ENCODE measurements around the gene ZNF146. TPM values are rescaled to one million over a fixed set of nuclear protein-coding genes. Genes with fewer than 3 reads are reported as not detected.
A peak's percentile ranks its signal among the peaks of the same experiment; 100 is the strongest.

Gene ZNF146
- total and polyA plus RNA-seq, 2 experiments from 2014 or later: 143 to 249 TPM

DNA sequence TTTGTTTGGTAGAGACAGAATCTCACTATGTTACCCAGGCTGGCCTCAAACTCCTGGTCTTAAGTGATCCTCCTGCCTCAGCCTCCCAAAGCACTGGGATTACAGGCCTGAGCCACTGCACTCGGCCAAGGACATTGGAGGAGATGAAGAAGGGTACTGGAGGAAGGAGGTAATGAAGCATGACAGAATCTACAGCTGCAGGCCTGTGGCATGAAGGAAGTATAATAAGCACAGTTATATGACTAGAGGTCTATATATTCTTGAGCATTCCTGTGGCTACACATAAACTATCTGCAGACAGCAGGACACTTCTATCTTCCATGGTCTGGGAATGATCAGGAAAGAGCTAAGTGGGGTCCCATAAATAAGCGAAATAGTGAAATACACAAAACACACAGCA is 18.7 kb upstream of the ZNF146 start (continued):
- TF ChIP-seq CREB1 (CRISPR knock-in tag; IDR thresholded peaks at IDR 0.05; ENCODE audit: low read depth): no peak
- TF ChIP-seq, protein P1, sequence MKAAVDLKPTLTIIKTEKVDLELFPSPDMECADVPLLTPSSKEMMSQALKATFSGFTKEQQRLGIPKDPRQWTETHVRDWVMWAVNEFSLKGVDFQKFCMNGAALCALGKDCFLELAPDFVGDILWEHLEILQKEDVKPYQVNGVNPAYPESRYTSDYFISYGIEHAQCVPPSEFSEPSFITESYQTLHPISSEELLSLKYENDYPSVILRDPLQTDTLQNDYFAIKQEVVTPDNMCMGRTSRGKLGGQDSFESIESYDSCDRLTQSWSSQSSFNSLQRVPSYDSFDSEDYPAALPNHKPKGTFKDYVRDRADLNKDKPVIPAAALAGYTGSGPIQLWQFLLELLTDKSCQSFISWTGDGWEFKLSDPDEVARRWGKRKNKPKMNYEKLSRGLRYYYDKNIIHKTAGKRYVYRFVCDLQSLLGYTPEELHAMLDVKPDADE (IDR thresholded peaks at IDR 0.05): no peak
- TF ChIP-seq, protein P2, sequence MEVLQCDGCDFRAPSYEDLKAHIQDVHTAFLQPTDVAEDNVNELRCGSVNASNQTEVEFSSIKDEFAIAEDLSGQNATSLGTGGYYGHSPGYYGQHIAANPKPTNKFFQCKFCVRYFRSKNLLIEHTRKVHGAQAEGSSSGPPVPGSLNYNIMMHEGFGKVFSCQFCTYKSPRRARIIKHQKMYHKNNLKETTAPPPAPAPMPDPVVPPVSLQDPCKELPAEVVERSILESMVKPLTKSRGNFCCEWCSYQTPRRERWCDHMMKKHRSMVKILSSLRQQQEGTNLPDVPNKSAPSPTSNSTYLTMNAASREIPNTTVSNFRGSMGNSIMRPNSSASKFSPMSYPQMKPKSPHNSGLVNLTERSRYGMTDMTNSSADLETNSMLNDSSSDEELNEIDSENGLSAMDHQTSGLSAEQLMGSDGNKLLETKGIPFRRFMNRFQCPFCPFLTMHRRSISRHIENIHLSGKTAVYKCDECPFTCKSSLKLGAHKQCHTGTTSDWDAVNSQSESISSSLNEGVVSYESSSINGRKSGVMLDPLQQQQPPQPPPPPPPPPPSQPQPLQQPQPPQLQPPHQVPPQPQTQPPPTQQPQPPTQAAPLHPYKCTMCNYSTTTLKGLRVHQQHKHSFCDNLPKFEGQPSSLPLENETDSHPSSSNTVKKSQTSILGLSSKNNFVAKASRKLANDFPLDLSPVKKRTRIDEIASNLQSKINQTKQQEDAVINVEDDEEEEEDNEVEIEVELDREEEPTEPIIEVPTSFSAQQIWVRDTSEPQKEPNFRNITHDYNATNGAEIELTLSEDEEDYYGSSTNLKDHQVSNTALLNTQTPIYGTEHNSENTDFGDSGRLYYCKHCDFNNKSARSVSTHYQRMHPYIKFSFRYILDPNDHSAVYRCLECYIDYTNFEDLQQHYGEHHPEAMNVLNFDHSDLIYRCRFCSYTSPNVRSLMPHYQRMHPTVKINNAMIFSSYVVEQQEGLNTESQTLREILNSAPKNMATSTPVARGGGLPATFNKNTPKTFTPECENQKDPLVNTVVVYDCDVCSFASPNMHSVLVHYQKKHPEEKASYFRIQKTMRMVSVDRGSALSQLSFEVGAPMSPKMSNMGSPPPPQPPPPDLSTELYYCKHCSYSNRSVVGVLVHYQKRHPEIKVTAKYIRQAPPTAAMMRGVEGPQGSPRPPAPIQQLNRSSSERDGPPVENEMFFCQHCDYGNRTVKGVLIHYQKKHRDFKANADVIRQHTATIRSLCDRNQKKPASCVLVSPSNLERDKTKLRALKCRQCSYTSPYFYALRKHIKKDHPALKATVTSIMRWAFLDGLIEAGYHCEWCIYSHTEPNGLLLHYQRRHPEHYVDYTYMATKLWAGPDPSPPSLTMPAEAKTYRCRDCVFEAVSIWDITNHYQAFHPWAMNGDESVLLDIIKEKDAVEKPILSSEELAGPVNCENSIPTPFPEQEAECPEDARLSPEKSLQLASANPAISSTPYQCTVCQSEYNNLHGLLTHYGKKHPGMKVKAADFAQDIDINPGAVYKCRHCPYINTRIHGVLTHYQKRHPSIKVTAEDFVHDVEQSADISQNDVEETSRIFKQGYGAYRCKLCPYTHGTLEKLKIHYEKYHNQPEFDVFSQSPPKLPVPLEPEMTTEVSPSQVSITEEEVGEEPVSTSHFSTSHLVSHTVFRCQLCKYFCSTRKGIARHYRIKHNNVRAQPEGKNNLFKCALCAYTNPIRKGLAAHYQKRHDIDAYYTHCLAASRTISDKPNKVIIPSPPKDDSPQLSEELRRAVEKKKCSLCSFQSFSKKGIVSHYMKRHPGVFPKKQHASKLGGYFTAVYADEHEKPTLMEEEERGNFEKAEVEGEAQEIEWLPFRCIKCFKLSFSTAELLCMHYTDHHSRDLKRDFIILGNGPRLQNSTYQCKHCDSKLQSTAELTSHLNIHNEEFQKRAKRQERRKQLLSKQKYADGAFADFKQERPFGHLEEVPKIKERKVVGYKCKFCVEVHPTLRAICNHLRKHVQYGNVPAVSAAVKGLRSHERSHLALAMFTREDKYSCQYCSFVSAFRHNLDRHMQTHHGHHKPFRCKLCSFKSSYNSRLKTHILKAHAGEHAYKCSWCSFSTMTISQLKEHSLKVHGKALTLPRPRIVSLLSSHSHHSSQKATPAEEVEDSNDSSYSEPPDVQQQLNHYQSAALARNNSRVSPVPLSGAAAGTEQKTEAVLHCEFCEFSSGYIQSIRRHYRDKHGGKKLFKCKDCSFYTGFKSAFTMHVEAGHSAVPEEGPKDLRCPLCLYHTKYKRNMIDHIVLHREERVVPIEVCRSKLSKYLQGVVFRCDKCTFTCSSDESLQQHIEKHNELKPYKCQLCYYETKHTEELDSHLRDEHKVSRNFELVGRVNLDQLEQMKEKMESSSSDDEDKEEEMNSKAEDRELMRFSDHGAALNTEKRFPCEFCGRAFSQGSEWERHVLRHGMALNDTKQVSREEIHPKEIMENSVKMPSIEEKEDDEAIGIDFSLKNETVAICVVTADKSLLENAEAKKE (CRISPR knock-in tag; IDR thresholded peaks at IDR 0.05): no peak
- TF ChIP-seq EZH2 (IDR thresholded peaks at IDR 0.05; ENCODE audit: low read depth, unreplicated experiment): no peak

DNA sequence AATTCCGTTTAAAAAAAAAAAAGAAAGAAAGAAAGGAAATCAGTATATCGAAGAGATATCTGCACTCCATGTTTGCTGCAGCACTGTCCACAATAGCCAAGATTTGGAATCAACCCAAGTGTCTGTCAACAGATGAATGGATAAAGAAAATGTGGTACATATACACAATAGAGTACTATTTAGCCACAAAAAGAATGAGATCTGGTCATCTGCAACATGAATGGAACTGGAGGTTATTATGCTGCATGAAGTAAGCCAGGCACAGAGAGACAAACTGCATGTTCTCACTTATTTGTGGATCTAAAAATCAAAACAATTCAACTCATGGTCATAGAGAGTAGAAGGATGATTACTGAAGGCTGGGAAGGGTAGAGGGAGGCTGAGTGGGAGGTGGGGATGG is 16.8 kb upstream of the ZNF146 start:
- no peak for ATAC-seq
- TF ChIP-seq STAT1 (IDR thresholded peaks at IDR 0.05; ENCODE audit: unreplicated experiment) (no peak), JUNB (IDR thresholded peaks at IDR 0.05; ENCODE audit: unreplicated experiment) (no peak), REST (IDR thresholded peaks at IDR 0.05; ENCODE audit: unreplicated experiment) (no peak), POLR2AphosphoS5 (IDR thresholded peaks at IDR 0.05; ENCODE audit: low read depth) (no peak), NANOG (IDR thresholded peaks at IDR 0.05; ENCODE audit: borderline replicate concordance) (no peak), EZH2 (IDR thresholded peaks at IDR 0.05; ENCODE audit: low read depth, unreplicated experiment) (no peak)

More for the DNA sequence above, 16.8 kb upstream of the ZNF146 start:
- H3K4me2 ChIP-seq: no peak overlapping the region
- no peak overlapping the region for H2AFZ ChIP-seq
- 0 out of 2 replicates have a peak overlapping the region, but pooled peaks have one; percentile 26 for H3K27ac ChIP-seq (ENCODE audit: low read depth)
- no peaks in the 10 kb centered on the region for H3K36me3 ChIP-seq (ENCODE audit: insufficient read depth)
- H3K4me3 ChIP-seq: no peak overlapping the region
- H3F3A ChIP-seq (replicated peaks; ENCODE audit: low read depth): no peaks in the 10 kb centered on the region
- Mint-ChIP-seq H3K27ac (no peak overlapping the region), H3K9me3 (no peaks in the 10 kb centered on the region), H3K4me3 (no peak overlapping the region), H3K36me3 (ENCODE audit: low read depth) (peaks cover 3% of the 10 kb centered on the region; the same call in 2 of the 3 replicates), H3K27me3 (ENCODE audit: insufficient read depth, low read depth, poor library complexity) (no peaks in the 10 kb centered on the region), H3K4me1 (no peaks in the 10 kb centered on the region)
- no peaks in the 10 kb centered on the region for H3K27me3 ChIP-seq (ENCODE audit: insufficient read depth)
- H4K20me1 ChIP-seq (replicated peaks; ENCODE audit: insufficient read depth): no peaks in the 10 kb centered on the region
- H3K9me2 ChIP-seq (ENCODE audit: insufficient read depth): no peaks in the 10 kb centered on the region
- no peaks in the 10 kb centered on the region for H3K79me2 ChIP-seq (replicated peaks; ENCODE audit: insufficient read depth)
- no peaks in the 10 kb centered on the region for H3K4me1 ChIP-seq (ENCODE audit: insufficient read depth)
- DNase-seq (ENCODE audit: low spot score): no peak

Measured in GM23338 (cell line).